Naive thymus-derived CD4-positive, alpha-beta T cell (primary cell): ENCODE results near the gene NRCAM. TPM values are rescaled to one million over a fixed set of nuclear protein-coding genes. Genes with fewer than 3 reads are reported as not detected.

Experiments used
- ATAC-seq: fragments of 150-1000 bp; cut with Tn5 transposase; 2 replicates; pipeline ENCODE4 v1.10.0; 2021; ENCODE audit warnings: mild to moderate bottlenecking, moderate library complexity
- CTCF ChIA-PET: fragments of 350-600 bp; sonication (Branson Sonifier 250); formaldehyde crosslinking; loops from one replicate; lab custom pipeline; 2021; ENCODE audit warnings: antibody characterized with exemption; lab: Charles Lee
- POLR2A ChIA-PET: fragments of 350-600 bp; sonication (Branson Sonifier 250); formaldehyde crosslinking; loops from one replicate; lab custom pipeline; 2021; ENCODE audit warnings: antibody characterized with exemption, inconsistent platforms; lab: Charles Lee
- DNase-seq, 9 donors: peaks; one replicate each; pipeline versions ENCODE4 v3.0.0 to v3.0.0-alpha.2; 2020 to 2022; ENCODE audit warnings: mixed read lengths in 1 of 9
- H3K27ac ChIP-seq: one replicate; pipeline ENCODE4 v1.7.0; 2013; ENCODE audit warnings: mild to moderate bottlenecking, low read depth, low read length, moderate library complexity
- H3K27me3 ChIP-seq, 2 donors: one replicate each; pipeline ENCODE4 v1.7.0; 2013; ENCODE audit warnings: low read length in 2 of 2, mild to moderate bottlenecking in 2 of 2, moderate library complexity in 2 of 2; ENCODE audit not compliant: control insufficient read depth in 2 of 2, insufficient read depth in 2 of 2
- H3K36me3 ChIP-seq, 3 experiments: 1 replicate in 2 of 3; 2 replicates in 1 of 3; pipeline ENCODE4 v1.7.0; 2013; ENCODE audit warnings: low read length in 3 of 3, mild to moderate bottlenecking in 3 of 3, moderate library complexity in 1 of 3; ENCODE audit not compliant: insufficient read depth in 3 of 3, control insufficient read depth in 2 of 3
- H3K4me1 ChIP-seq, 2 donors: one replicate each; pipeline ENCODE4 v1.7.0; 2013; ENCODE audit warnings: low read length in 2 of 2, mild to moderate bottlenecking in 2 of 2, moderate library complexity in 1 of 2; ENCODE audit not compliant: control insufficient read depth in 2 of 2, insufficient read depth in 2 of 2
- H3K4me3 ChIP-seq: 2 replicates; pipeline ENCODE4 v1.7.0; 2013; ENCODE audit warnings: mild to moderate bottlenecking, low read length
- H3K9me3 ChIP-seq, 3 experiments: 1 replicate in 2 of 3; 2 replicates in 1 of 3; pipeline ENCODE4 v1.7.0; 2013; ENCODE audit warnings: low read length in 3 of 3; ENCODE audit not compliant: control insufficient read depth in 2 of 3
- H3K27ac Mint-ChIP-seq, 9 donors: one replicate each; pipeline ENCODE4 v1.8.0; 2020 to 2022; ENCODE audit warnings: mixed read lengths in 9 of 9, mild to moderate bottlenecking in 8 of 9, moderate library complexity in 5 of 9, inconsistent platforms in 2 of 9
- H3K27me3 Mint-ChIP-seq, 5 donors: one replicate each; pipeline ENCODE4 v1.8.0; 2021 to 2022; ENCODE audit warnings: mixed read lengths in 5 of 5, mild to moderate bottlenecking in 1 of 5
- H3K36me3 Mint-ChIP-seq, 5 donors: one replicate each; pipeline ENCODE4 v1.8.0; 2020 to 2022; ENCODE audit warnings: mixed read lengths in 5 of 5, mild to moderate bottlenecking in 3 of 5, inconsistent platforms in 1 of 5
- H3K4me1 Mint-ChIP-seq, 7 donors: one replicate each; pipeline ENCODE4 v1.8.0; 2020 to 2022; ENCODE audit warnings: mixed read lengths in 7 of 7, mild to moderate bottlenecking in 3 of 7, inconsistent platforms in 1 of 7
- H3K4me3 Mint-ChIP-seq, 10 donors: one replicate each; pipeline ENCODE4 v1.8.0; 2020 to 2022; ENCODE audit warnings: mild to moderate bottlenecking in 10 of 10, mixed read lengths in 10 of 10, moderate library complexity in 6 of 10, inconsistent platforms in 2 of 10
- H3K9me3 Mint-ChIP-seq, 11 donors: one replicate each; pipeline ENCODE4 v1.8.0; 2020 to 2022; ENCODE audit warnings: mixed read lengths in 11 of 11, mild to moderate bottlenecking in 4 of 11, inconsistent platforms in 1 of 11, moderate library complexity in 1 of 11
- intact Hi-C, 2 donors: fragments of 100-400 bp; cut with micrococcal nuclease; formaldehyde crosslinking; loops; one replicate each; pipeline ENCODE4 v1.15.1; 2023
- polyA plus RNA-seq, 2 donors: library from polyadenylated mRNA; unstranded; fragments of 300-500 nt; fragmentation: Illumina TruSeq; gene quantifications; one replicate each; pipeline ENCODE4 v1.2.3, GENCODE V29; 2021
- total RNA-seq, 6 experiments: library from RNA in 5 of 6; stranded (reverse) in 5 of 6; gene quantifications; 1 replicate in 5 of 6; 2 replicates in 1 of 6; pipeline ENCODE4 v1.2.3 and lab custom pipeline; 2021 to 2026

The NRCAM gene
- total and polyA plus RNA-seq, 7 experiments from 2014 or later = 2.1 to 13.6 (median 6.4) TPM; not detected in 1

GRCh38 chr7:108442039-108442568 is 14.1 kb downstream of the NRCAM start:
- intact Hi-C loops = no loop called here
- Mint-ChIP-seq H3K9me3 (no peaks in the 10 kb centered on the region), H3K27ac (no peak overlapping the region), H3K4me3 (no peak overlapping the region), H3K36me3 (peaks cover 0 to 5% (median 0%) of the 10 kb centered on the region in 5 donors), H3K27me3 (peaks cover 0 to 14% (median 5%) of the 10 kb centered on the region in 5 donors), H3K4me1 (no peaks in the 10 kb centered on the region)
- POLR2A ChIA-PET = no interaction called here
- no peak overlapping the region for H3K4me3 ChIP-seq
- no peaks in the 10 kb centered on the region for H3K27me3 ChIP-seq
- H3K4me1 ChIP-seq = no peaks in the 10 kb centered on the region
- ATAC-seq = no peak
- no peaks in the 10 kb centered on the region for H3K9me3 ChIP-seq
- H3K36me3 ChIP-seq = no peaks in the 10 kb centered on the region
- DNase-seq = no peak
- no peak overlapping the region for H3K27ac ChIP-seq
- CTCF ChIA-PET = interaction anchor here (1.1 kb wide), 1 partner anchor 11 kb away, joined by 4 read pairs; no protein-coding TSS in a partner anchor

- ChIA-PET CTCF (no interaction called here), POLR2A (no interaction called here)
- DNase-seq = no peak
- no peak overlapping the region for H3K4me3 ChIP-seq
- H3K4me1 ChIP-seq = no peaks in the 10 kb centered on the region
- H3K4me1 Mint-ChIP-seq = no peaks in the 10 kb centered on the region
- peaks cover 0 to 10% (median 6%) of the 10 kb centered on the region in 5 donors for H3K27me3 Mint-ChIP-seq
- H3K4me3 Mint-ChIP-seq = no peak overlapping the region
- intact Hi-C loops = no loop called here
- H3K9me3 Mint-ChIP-seq = no peaks in the 10 kb centered on the region
- peaks cover 0 to 5% (median 0%) of the 10 kb centered on the region in 5 donors for H3K36me3 Mint-ChIP-seq
- no peak overlapping the region for H3K27ac Mint-ChIP-seq
- H3K36me3 ChIP-seq = no peaks in the 10 kb centered on the region
- no peak overlapping the region for H3K27ac ChIP-seq
- no peak for ATAC-seq
- H3K9me3 ChIP-seq = no peaks in the 10 kb centered on the region
- H3K27me3 ChIP-seq = no peaks in the 10 kb centered on the region
These were observed 14.8 kb downstream of the NRCAM start for GRCh38 chr7:108441392-108441955.

- H3K27me3 Mint-ChIP-seq = peaks cover 0 to 10% (median 5%) of the 10 kb centered on the region in 5 donors
- Histone ChIP-seq H3K27me3 (no peaks in the 10 kb centered on the region), H3K4me3 (no peak overlapping the region), H3K9me3 (no peaks in the 10 kb centered on the region), H3K27ac (no peak overlapping the region), H3K36me3 (no peaks in the 10 kb centered on the region), H3K4me1 (no peaks in the 10 kb centered on the region)
- no peak for ATAC-seq
- no peak for DNase-seq
- H3K9me3 Mint-ChIP-seq = peaks cover 0 to under 1% (median 0%) of the 10 kb centered on the region in 11 donors
- H3K4me1 Mint-ChIP-seq = no peaks in the 10 kb centered on the region
- H3K36me3 Mint-ChIP-seq = peaks cover 0 to 5% (median 0%) of the 10 kb centered on the region in 5 donors
- H3K4me3 Mint-ChIP-seq = no peak overlapping the region
- POLR2A ChIA-PET = no interaction called here
- intact Hi-C loops = no loop called here
- H3K27ac Mint-ChIP-seq = no peak overlapping the region
- CTCF ChIA-PET = no interaction called here
These were observed 15.6 kb downstream of the NRCAM start for GRCh38 chr7:108440613-108441012.

GRCh38 chr7:108436906-108437305 is 19.3 kb downstream of the NRCAM start:
- Histone ChIP-seq H3K36me3 (no peaks in the 10 kb centered on the region), H3K4me3 (no peak overlapping the region), H3K27ac (no peak overlapping the region), H3K27me3 (no peaks in the 10 kb centered on the region), H3K4me1 (no peaks in the 10 kb centered on the region), H3K9me3 (no peaks in the 10 kb centered on the region)
- ATAC-seq = no peak
- no peak overlapping the region for H3K4me3 Mint-ChIP-seq
- ChIA-PET CTCF (no interaction called here), POLR2A (no interaction called here)
- H3K27ac Mint-ChIP-seq = no peak overlapping the region
- peaks cover 0 to 4% (median 0%) of the 10 kb centered on the region in 7 donors for H3K4me1 Mint-ChIP-seq
- H3K27me3 Mint-ChIP-seq = peaks cover 7 to 28% (median 11%) of the 10 kb centered on the region in 5 donors
- peaks cover 0 to 9% (median 5%) of the 10 kb centered on the region in 5 donors for H3K36me3 Mint-ChIP-seq
- H3K9me3 Mint-ChIP-seq = peaks cover 0 to 5% (median 0%) of the 10 kb centered on the region in 11 donors
- no peak for DNase-seq
- intact Hi-C loops = no loop called here

GRCh38 chr7:108434010-108434409 is 22.2 kb downstream of the NRCAM start:
- no peaks in the 10 kb centered on the region for H3K27me3 ChIP-seq
- intact Hi-C loops = no loop called here
- Mint-ChIP-seq H3K27ac (no peak overlapping the region), H3K9me3 (peaks cover 0 to 5% (median 0%) of the 10 kb centered on the region in 11 donors), H3K27me3 (peaks cover 12 to 46% (median 22%) of the 10 kb centered on the region in 5 donors), H3K4me3 (no peak overlapping the region), H3K36me3 (peaks cover 0 to 15% (median 8%) of the 10 kb centered on the region in 5 donors), H3K4me1 (peaks cover 0 to 9% (median 0%) of the 10 kb centered on the region in 7 donors)
- POLR2A ChIA-PET = interaction anchor here (0.6 kb wide), 1 partner anchor 49 kb away, joined by 3 read pairs; no protein-coding TSS in a partner anchor
- H3K9me3 ChIP-seq = no peaks in the 10 kb centered on the region
- no peak for DNase-seq
- CTCF ChIA-PET = no interaction called here
- no peaks in the 10 kb centered on the region for H3K4me1 ChIP-seq
- H3K4me3 ChIP-seq = no peak overlapping the region
- H3K27ac ChIP-seq = no peak overlapping the region
- ATAC-seq = no peak
- H3K36me3 ChIP-seq = no peaks in the 10 kb centered on the region

GRCh38 chr7:108431099-108431498 is 25.1 kb downstream of the NRCAM start:
- Histone ChIP-seq H3K27ac (no peak overlapping the region), H3K36me3 (no peaks in the 10 kb centered on the region), H3K4me1 (no peaks in the 10 kb centered on the region), H3K9me3 (no peaks in the 10 kb centered on the region), H3K4me3 (no peak overlapping the region), H3K27me3 (no peaks in the 10 kb centered on the region)
- intact Hi-C loops = no loop called here
- Mint-ChIP-seq H3K27me3 (peaks cover 8 to 47% (median 17%) of the 10 kb centered on the region in 5 donors), H3K4me1 (peaks cover 0 to 9% (median 0%) of the 10 kb centered on the region in 7 donors), H3K36me3 (peaks cover 0 to 15% (median 8%) of the 10 kb centered on the region in 5 donors), H3K9me3 (peaks cover 0 to 5% (median 0%) of the 10 kb centered on the region in 11 donors), H3K4me3 (no peak overlapping the region), H3K27ac (no peak overlapping the region)
- ATAC-seq = no peak
- ChIA-PET POLR2A (no interaction called here), CTCF (no interaction called here)
- no peak for DNase-seq
